Colon (tissue), 2 donors: ENCODE results near the gene AUP1.
"Not testable (repeated sequence)": the region's sequence is repeated elsewhere in the genome, so short reads cannot be mapped to it uniquely, and the experiment has no call there.

Experiments used
- FAIRE-seq: peaks from 2 replicates; lab custom pipeline; 2012; peaks lifted over from hg19 to GRCh38; lab: Jason Lieb, UNC
- donor health status: control.
- donor health status: control.

AUP1 gene

GRCh38 chr2:74529357-74530238 is at the start of gene AUP1, which contains the start of gene HTRA2:
TSS of gene AUP1 (minus strand) at chr2:74529706. CDS start at chr2:74529629, 77 bp downstream.
TSS of gene HTRA2 (plus strand) at chr2:74529933. CDS start at chr2:74530007, 74 bp downstream.
- FAIRE-seq, result no peak

DNA sequence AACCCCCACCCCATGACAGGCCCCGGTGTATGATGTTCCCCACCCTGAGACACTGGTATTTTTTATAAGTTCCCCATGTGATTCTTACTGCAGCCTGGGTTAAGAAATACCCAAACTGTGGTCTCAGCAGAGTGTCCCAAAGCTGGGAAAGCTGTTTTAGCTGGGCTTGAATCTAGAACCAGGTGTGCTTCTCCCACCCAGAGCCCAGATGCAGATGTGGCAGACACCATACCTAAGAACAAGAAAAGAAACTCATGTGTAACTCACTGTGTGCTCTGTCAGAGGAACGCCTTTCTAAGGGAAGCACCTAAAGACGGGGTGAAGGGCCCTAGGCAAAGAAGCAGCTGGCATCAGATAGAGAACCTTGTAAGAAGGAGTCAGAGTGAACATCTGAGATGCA is 48.9 kb upstream of the AUP1 start:
- no peak for FAIRE-seq

DNA sequence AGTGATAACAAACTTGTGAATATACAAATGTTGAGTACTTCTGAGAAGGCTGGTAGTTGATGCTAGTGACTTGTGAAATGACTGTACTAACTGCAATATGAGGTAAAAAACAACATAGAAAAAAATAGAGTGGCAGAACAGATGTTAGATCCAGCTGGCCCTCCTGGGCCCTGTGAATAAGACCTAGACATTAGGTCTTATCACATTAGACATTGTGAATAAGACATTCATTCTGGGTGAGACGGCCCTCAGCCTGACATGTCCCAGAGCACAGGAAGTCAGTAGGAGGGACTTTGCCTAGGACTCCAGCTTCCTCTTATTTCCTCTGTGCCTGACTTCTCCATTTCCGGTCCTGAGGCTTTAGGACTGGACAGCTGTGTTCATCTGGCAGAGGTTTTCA is 47.9 kb upstream of the AUP1 start:
- FAIRE-seq, result no peak

GRCh38 chr2:74576863-74577229 is 47.3 kb upstream of the AUP1 start:
- FAIRE-seq, result no peak

DNA sequence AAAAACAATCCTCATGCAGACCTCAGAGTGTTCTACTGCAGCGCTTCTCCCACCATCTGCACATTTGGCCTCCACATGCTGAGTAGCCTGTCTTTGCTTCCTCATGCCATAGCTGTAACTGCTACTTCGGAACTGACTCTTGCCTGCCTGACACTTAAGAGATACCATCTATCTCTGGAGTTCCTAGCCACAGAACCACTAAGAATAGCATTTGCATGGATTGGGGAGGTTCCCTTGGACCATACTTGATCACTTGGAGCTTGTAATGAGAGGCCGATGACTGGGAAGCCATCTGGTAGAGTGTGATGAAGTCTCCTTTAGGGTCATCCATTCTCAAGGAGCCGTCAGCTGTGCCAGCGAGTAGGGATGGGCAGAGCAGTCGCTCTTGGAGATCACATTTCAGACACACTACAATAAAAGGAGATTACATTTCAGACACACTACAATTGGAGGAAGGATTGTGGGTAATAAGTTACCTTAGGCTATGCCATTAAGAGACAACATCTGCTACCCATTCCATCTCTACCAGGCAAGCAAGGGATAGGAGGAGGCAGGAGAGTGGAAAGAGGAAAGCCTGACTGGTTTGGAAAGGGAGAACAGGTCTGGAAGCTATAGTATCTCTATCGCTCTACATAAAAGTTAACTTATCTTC is 46.8 kb upstream of the AUP1 start:
- FAIRE-seq, result no peak

- FAIRE-seq, result no peak
Measured at GRCh38 chr2:74575320-74575719, 45.8 kb upstream of the AUP1 start.

GRCh38 chr2:74573747-74574562 is 44.4 kb upstream of the AUP1 start:
- FAIRE-seq, result no peak

DNA sequence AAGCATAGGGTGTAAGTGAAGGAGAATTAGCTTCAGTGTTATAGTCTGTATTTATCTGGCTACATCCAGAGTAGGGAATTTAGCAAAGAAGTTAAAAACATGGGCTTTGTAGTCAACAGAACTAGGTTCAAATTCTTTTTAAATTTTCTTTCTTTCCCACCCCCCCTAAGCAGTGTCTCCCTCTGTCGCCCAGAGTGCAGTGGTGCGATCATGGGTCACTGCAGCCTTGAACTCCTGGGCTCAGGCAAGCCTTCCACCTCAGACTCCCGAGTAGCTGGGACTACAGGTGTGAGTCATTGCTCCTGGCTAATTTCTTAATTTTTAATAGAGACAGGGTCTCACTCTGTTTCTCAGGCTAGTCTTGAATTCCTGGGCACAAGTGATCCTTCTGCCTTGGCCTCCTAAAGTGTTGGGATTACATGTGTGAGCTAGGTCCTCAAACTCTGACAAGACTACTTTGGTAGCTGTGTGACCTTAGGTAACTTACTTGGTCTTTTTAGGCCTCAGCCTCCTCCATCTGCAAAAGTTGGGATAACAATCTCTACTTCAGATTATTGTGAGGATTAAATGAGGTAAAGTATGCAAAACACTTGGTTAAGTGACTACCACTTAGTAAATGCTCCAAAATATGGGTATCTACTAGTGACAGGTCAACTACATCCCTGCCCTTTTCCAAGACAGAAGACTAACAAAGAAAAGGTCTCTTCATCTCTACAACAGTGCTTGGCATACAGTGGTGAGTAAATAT is 42.8 kb upstream of the AUP1 start:
- FAIRE-seq, result no peak

DNA sequence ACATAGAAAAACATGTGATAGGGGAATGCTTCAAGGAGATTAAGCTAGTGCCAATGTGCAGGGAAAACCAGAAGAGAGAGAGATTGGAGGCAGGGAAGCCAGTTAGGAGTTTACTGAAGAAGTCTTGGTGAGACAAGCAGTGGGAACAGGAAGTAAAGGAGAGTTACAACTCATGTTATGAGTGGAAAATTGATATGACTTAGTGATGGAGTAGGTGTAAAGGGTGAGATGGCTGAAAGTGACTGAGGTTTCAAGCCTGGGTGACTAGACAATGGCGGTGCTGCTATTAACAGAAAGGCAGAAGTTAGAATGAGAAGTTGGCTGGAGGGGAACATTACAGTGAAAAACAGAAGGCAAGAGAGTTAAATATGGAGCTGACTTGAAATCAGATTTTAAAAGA is 41.6 kb upstream of the AUP1 start:
- FAIRE-seq, result no peak

DNA sequence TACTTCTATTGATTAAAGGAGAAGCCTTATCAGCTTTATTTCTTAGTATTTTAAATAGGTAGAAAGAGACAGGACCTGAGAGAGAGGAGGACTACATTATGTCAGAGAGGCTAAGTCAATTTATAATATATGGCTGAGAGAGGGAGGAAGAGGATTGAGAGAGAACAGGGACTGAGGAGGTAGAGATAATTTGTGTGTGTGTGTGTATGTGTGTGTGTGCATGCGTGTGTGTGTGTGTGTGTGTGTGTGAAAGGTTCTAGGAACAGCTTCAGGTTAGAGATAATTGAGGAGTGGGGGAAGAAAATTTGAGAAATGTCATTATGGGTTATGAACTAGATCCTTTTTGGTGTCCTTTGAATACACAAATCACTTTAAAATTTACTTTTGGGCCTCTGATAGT is 40.2 kb upstream of the AUP1 start:
- no peak for FAIRE-seq

DNA sequence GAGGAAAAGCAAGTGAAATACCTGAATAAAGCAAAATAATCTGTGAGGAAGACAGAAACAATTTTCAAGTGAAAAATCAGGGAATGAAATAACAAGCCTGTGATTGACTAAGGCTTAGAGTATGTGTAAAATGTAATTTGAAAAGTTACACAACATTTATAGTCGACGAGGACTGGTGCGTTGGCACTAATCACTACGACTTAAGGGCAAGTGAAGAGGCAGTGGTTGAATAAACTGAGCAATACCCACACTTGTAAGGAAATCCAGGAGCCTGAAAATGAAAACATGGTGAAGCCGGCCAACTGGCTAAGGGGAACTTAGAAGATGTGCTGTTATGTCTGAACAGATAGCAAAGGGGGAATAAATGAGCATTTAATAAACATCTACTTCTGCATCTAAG is 38.4 kb upstream of the AUP1 start:
- FAIRE-seq, result no peak

DNA sequence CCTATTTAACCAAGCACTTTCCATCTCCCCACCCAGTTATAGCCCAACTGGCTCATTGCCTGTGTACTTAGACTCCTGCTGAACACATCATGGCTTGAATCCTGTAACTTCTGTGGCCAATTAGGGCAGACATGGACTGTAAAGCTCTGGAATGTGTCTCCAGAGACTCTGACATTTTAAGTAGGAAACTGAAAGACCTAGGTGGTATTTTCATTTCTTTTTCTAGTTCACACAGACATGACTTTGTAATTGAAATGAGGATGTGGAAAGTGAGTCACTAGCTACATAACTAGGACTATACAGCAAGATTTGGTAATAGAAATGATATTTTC is 37.2 kb upstream of the AUP1 start:
- FAIRE-seq, result no peak

GRCh38 chr2:74566076-74566753 is 36.7 kb upstream of the AUP1 start:
- FAIRE-seq, result no peak

GRCh38 chr2:74564222-74564621 is 34.7 kb upstream of the AUP1 start:
- FAIRE-seq, result no peak

DNA sequence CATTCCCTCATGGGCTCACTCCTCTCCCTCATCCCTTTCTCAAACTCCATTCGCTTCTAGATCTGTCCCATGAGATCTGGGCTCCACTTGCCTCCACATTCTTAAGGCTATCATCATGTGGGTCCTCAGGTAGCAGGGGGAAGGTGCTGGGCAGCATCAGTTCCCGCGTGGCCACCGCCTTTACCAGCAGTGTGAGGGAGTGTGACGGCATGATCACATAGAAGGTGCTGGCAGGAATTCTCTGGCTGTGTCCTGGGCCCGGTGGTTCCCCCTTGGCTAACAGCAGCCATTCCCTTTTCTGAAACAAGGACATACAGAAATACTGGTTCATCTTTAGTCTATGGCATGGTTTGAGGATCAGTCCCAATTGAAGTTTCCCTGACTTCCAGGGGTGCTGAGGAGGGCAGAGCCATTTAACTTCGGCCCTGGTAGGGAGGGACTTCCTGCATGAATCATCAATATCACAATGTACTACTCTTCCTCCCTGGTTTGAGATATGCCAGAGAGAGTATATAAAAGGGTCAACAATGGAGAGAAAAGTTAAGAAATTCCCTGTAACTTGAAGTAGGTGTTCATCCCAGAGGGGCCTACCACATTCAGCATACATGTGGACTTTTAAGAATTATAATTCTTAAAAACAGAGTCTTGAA is 32.7 kb upstream of the AUP1 start:
- FAIRE-seq, result no peak

- FAIRE-seq, result not testable (repeated sequence)
Measured at GRCh38 chr2:74561022-74561421, 31.5 kb upstream of the AUP1 start.

GRCh38 chr2:74560591-74560990 is 31.1 kb upstream of the AUP1 start:
- FAIRE-seq, result no peak

GRCh38 chr2:74559912-74560311 is 30.4 kb upstream of the AUP1 start:
- no peak for FAIRE-seq

DNA sequence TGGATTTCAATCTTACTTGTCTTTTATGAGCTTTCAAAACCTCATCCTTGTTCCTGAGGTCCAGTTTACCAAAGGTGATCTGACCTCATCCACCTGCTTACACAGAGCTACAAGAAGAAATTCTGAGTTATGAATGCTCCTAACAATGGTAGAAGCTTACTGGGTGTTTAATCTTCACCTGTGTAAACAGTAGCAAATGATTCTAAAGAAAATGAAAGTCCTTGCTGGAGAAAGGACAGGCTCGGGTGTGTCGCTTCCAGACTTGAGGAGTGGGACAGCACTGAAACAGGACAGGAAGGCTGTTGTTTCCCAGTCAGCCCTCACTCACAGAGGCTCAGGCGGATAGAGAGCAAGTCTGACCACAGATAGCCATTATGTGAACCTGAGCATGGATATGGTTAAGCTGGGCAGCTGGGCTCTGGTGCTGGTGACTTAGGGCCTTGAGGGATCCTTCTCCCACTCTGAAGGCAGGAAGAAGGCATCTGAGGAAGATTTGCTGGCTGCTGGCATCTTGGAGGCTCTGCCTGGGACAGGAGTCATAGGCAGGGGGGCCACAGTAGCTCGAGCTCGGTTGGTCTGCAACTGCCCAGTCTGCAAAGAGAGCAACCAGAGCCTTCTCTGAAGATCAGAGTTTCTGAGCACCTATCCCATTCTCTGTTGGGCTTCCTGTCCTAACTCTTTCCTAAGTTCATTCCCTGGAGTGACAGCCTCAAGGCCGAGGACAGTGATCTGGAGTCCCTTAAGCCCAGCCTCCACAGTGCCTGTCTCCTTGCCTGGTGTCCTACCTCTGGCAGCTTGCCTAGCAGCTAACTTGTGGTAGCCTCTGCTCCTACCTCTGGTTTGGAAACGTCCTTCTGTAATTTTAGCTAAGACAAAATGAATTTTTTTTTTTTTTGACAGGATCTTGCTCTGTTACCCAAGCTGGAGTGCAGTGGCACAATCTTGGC is 29.1 kb upstream of the AUP1 start:
- FAIRE-seq, result no peak

DNA sequence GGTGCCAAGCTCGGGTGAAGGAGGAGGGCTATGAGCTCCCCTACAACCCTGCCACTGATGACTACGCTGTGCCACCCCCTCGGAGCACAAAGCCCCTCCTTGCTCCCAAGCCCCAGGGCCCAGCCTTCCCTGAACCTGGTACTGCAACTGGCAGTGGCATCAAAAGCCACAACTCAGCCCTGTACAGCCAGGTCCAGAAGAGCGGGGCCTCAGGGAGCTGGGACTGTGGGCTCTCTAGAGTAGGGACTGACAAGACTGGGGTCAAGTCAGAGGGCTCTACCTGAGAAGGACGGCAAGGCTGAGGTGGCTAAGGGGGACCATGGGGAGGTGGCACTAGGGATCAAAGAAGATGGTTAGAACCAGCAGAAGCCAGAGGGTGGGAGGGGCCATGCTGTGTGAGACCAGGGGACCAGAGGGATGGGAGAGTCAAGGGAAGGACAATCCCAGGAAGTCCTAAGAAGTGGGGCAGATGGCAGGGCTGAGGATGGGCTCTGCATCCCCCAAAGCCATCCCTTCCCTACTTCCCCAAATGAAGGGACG is 27.4 kb upstream of the AUP1 start:
- FAIRE-seq, result no peak
